Esophagus squamous epithelium (tissue), 5 donors: ENCODE measurements around the gene SH3PXD2A. TPM values are rescaled to one million over a fixed set of nuclear protein-coding genes. Genes with fewer than 3 reads are reported as not detected.
"Not testable (repeated sequence)": the region's sequence is repeated elsewhere in the genome, so short reads cannot be mapped to it uniquely, and the experiment has no call there.

Source experiments
- DNase-seq: peaks from one replicate; lab custom pipeline; 2025; lab: John Stamatoyannopoulos, UW
- H3K27ac ChIP-seq, 4 donors: fragments of 200-600 bp; sonication (generic); one replicate each; pipeline ENCODE4 v1.5.1; 2016 to 2019; ENCODE audit warnings: mild to moderate bottlenecking in 1 of 4
- H3K27me3 ChIP-seq, 4 donors: fragments of 200-600 bp; sonication (generic); 1 replicate in 3 of 4; 2 replicates in 1 of 4; pipeline versions ENCODE4 v1.5.1 to v1.6.0; 2017 to 2021; ENCODE audit warnings: antibody characterized with exemption in 1 of 4
- H3K36me3 ChIP-seq, 3 donors: fragments of 200-600 bp; sonication (generic); one replicate each; pipeline ENCODE4 v1.5.1; 2016 to 2019
- H3K4me1 ChIP-seq, 3 donors: fragments of 200-600 bp; sonication (generic); one replicate each; pipeline ENCODE4 v1.5.1; 2017 to 2019
- H3K4me3 ChIP-seq, 4 donors: fragments of 200-600 bp; sonication (generic); 1 replicate in 3 of 4; 2 replicates in 1 of 4; pipeline ENCODE4 v1.5.1; 2016 to 2019; ENCODE audit warnings: mild to moderate bottlenecking in 2 of 4, moderate library complexity in 1 of 4
- H3K9me3 ChIP-seq, 3 donors: fragments of 200-600 bp; sonication (generic); one replicate each; pipeline ENCODE4 v1.5.1; 2016 to 2019
- POLR2A ChIP-seq, 4 donors: fragments of 450-650 bp; IDR thresholded peaks; one replicate each; pipeline ENCODE4 v1.6.1; 2017; ENCODE audit warnings: antibody characterized with exemption in 4 of 4, mild to moderate bottlenecking in 4 of 4, moderate library complexity in 3 of 4
- WGBS, 2 donors: methylation state at CpG; one replicate each; pipeline ENCODE4 v1.1.5; 2018; 5-methylcytosine and 5-hydroxymethylcytosine counted together
- intact Hi-C: fragments of 100-400 bp; cut with DNase I; formaldehyde crosslinking; loops from one replicate; pipeline ENCODE4 v1.15.0; 2022
- total RNA-seq, 4 donors: library from RNA; depleted of rRNA; stranded (reverse); fragments of >200 nt; gene quantifications; one replicate each; pipeline ENCODE4 v1.1.0, GENCODE V29; 2016
- TF ChIP-seq, protein P1 (sequence below), 6 experiments: fragments of 450-650 bp in 4 of 6; fragments of 200-600 bp in 2 of 6; sonication (generic) in 2 of 6; IDR thresholded peaks; one replicate each; pipeline ENCODE4 v1.5.1; 2016 to 2019; ENCODE audit warnings: antibody characterized with exemption in 6 of 6, mild to moderate bottlenecking in 4 of 6, moderate library complexity in 4 of 6
- donor health status: DM: yes; HTN: yes; CAD: no.

Gene SH3PXD2A
- total RNA-seq, 4 donors from 2014 or later, result 25.1 to 57.8 (median 42.7) TPM

DNA sequence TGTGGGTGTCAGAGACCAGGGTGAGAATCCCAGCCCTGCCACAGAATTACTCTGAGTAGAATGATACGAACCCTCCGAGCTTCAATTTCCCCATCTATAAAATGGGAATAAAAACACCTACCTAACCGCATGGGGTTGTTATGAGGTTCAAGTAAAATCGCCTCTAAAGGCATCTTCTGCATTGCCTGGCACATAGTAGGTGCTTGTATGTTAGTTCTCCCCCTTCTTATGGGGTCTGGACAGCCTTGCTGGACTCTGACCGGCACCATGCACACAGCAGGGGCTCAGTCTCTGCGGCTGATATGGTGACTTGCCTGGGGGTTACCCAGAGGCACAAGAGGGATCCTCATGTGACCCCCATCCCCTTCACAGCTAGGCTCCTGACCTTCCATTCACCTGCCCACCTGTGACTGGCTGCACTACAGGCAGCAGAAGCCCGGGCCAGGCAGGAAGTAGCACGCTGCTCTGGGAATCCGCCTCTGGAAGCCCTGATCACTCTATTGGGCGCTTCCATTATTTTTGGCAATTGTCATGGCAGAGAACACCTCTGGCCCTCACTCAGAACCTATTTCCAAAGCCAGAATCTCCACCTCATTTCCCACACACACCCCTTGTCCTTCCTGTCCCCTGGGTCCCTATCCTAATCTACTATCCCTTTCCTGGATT is 6.0 kb downstream of the SH3PXD2A start:
- 73 to 76% methylated on average over 8 of the region's 10 CpGs for WGBS, 2 donors
- Histone ChIP-seq H3K27ac (peak overlapping the region; percentile 61 to 91 (median 72)), H3K36me3 (no peaks in the 10 kb centered on the region), H3K4me1 (peaks cover 31 to 91% (median 62%) of the 10 kb centered on the region in 3 donors), H3K27me3 (no peaks in the 10 kb centered on the region), H3K9me3 (no peaks in the 10 kb centered on the region), H3K4me3 (peak overlapping the region in 1 of 4 donors; percentile 3)
- no peak for DNase-seq
- TF ChIP-seq POLR2A (IDR thresholded peaks at IDR 0.05), result no peak
- intact Hi-C loops, result no loop called here

DNA sequence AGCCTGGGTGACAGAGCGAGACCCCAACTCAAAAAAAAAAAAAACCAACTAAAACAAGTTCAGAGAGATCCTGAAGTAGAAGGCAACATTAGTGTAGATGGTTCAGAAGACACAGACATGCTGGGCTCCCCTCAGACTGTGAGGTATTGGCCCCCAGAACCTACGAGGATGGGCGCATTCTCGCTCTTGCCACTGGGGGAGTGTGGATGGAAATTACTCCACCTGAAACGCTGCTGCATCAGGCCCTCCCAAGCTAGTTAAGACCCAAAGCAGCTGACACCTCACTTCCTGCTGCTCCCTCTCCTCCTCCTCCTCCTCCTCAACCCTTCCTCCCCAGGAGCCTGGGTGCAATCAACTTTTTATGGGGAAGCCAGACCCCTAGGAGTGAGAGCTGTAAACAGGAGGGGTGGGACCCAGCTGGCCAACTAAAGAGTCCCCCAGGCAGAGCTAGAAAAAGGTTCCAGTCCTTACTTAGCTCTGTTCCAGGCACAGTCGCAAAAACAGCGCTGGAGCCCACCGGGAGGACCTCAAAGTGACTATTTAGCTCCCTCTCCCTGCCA is 7.4 kb downstream of the SH3PXD2A start:
- Histone ChIP-seq H3K4me1 (peaks cover 20 to 91% (median 64%) of the 10 kb centered on the region in 3 donors), H3K4me3 (no peak overlapping the region), H3K36me3 (no peaks in the 10 kb centered on the region), H3K27ac (peak overlapping the region in 2 of 4 donors; percentile 7 to 43), H3K9me3 (no peaks in the 10 kb centered on the region), H3K27me3 (no peaks in the 10 kb centered on the region)
- intact Hi-C loops, result no loop called here
- DNase-seq, result no peak
- 64 to 73% methylated on average over 8 of the region's 8 CpGs for WGBS, 2 donors
- TF ChIP-seq, protein P1, sequence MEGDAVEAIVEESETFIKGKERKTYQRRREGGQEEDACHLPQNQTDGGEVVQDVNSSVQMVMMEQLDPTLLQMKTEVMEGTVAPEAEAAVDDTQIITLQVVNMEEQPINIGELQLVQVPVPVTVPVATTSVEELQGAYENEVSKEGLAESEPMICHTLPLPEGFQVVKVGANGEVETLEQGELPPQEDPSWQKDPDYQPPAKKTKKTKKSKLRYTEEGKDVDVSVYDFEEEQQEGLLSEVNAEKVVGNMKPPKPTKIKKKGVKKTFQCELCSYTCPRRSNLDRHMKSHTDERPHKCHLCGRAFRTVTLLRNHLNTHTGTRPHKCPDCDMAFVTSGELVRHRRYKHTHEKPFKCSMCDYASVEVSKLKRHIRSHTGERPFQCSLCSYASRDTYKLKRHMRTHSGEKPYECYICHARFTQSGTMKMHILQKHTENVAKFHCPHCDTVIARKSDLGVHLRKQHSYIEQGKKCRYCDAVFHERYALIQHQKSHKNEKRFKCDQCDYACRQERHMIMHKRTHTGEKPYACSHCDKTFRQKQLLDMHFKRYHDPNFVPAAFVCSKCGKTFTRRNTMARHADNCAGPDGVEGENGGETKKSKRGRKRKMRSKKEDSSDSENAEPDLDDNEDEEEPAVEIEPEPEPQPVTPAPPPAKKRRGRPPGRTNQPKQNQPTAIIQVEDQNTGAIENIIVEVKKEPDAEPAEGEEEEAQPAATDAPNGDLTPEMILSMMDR (IDR thresholded peaks at IDR 0.05), result peak in 3 of 6 experiments; percentile 10 to 42 (median 21)
- TF ChIP-seq POLR2A (IDR thresholded peaks at IDR 0.05), result no peak

DNA sequence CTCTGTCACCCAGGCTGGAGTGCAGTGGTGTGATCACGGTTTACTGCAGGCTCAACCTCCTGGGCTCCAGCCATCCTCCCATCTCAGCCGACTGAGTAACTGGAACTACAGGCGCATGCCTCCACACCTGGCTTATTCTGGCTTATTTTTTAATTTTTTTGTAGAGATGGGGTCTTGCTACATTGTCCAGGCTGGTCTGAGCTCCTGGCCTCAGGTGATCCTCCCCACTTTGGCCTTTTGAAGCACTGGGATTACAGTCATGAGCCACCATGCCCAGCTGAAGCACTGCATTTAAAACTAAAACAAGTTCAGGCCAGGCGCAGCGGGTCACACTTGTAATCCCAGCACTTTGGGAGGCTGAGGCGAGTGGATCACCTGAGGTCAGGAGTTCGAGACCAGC is 8.0 kb downstream of the SH3PXD2A start:
- no peak overlapping the region for H3K27ac ChIP-seq
- 78 to 92% methylated on average over 4 to 7 of the region's 7 CpGs for WGBS, 2 donors
- peaks cover 18 to 89% (median 58%) of the 10 kb centered on the region in 3 donors for H3K4me1 ChIP-seq
- H3K4me3 ChIP-seq, result no peak overlapping the region
- no peaks in the 10 kb centered on the region for H3K27me3 ChIP-seq
- intact Hi-C loops, result no loop called here
- no peaks in the 10 kb centered on the region for H3K9me3 ChIP-seq
- no peak for DNase-seq
- H3K36me3 ChIP-seq, result no peaks in the 10 kb centered on the region
- no peak for TF ChIP-seq POLR2A (IDR thresholded peaks at IDR 0.05)
- TF ChIP-seq, protein P1 (IDR thresholded peaks at IDR 0.05), result no peak

DNA sequence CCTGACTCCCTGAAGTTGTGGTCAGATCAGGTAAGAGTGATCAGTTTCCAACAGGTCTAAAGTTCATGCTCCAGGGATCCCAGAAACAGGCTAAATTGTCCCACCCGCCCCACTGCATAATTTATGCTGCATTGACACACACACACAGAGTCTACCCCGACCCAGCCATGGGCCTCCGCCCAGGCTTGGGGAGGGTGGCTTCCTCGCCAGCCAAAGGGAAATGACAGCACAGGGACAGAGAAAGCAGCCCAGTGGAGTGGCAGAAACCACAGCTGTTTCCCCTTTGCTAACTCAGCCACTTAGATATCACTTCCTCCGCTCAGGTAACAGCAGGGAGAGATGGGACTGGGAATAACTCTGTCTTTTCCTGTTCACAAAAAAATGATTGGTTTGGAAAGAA is 9.4 kb downstream of the SH3PXD2A start:
- Histone ChIP-seq H3K27me3 (no peaks in the 10 kb centered on the region), H3K4me3 (no peak overlapping the region), H3K9me3 (no peaks in the 10 kb centered on the region), H3K27ac (peak overlapping the region in 3 of 4 donors; percentile 12 to 31 (median 26)), H3K4me1 (peaks cover 12 to 84% (median 46%) of the 10 kb centered on the region in 3 donors), H3K36me3 (no peaks in the 10 kb centered on the region)
- WGBS, 2 donors, result 37 to 72% methylated on average over 5 of the region's 5 CpGs
- no peak for TF ChIP-seq POLR2A (IDR thresholded peaks at IDR 0.05)
- TF ChIP-seq, protein P1 (IDR thresholded peaks at IDR 0.05), result no peak
- DNase-seq, result no peak
- intact Hi-C loops, result no loop called here

DNA sequence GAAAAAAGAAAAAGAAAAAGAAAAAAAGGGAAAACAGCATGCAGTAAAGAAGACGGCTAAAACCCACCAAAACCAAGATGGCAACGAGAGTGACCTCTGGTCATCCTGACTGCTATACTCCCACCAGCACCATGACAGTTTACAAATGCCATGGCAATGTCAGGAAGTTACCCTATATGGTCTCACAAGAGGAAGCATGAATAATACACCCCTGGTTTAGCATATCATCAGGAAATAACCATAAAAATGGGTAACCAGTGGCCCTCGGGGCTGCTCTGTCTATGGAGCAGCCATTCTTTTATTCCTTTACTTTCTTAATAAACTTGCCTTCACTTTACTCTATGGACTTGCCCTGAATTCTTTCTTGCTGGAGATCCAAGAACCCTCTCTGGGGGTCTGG is 10.0 kb downstream of the SH3PXD2A start:
- H3K4me3 ChIP-seq, H3K36me3 ChIP-seq, H3K27me3 ChIP-seq, intact Hi-C loops, DNase-seq, H3K9me3 ChIP-seq: not testable (repeated sequence)
- Histone ChIP-seq H3K4me1 (peaks cover 6 to 84% (median 46%) of the 10 kb centered on the region in 3 donors), H3K27ac (peak overlapping the region in 2 of 4 donors; percentile 26 to 31)
- 79 to 82% methylated on average over 3 of the region's 3 CpGs for WGBS, 2 donors

DNA sequence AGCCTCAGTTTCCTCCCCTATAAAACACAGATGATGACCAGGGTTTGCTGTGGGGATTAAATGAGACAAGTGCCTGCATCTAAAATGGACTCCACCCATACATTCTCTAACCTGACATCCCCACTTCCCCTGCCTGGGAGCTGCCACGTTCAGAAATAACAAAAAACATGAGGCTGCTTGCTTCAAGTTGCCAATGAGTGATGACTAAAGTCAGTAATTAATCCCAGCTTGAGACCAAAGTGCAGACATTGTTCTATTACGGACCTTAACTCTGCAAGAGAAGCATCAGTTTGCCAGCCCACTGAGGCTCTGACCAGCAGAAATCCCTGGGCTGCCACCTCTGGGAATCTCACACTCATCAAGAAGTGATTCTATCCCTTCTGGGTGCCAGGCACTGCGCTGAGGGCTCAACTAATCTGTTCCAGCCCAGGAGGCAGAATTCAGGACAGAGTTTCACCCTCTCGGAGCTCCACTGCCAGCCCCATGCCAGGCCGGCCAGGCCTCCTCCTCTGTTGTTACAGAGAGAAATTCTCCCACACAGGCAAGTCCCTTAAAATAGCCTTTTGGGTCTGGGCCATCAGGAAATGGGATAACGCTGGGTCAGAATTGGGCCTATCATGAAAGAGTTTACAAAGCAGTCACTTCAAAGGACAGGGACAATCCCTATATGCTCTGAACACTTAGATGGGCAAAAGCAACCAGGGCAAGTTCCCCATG is 11.4 kb downstream of the SH3PXD2A start:
- no peaks in the 10 kb centered on the region for H3K9me3 ChIP-seq
- DNase-seq, result no peak
- intact Hi-C loops, result no loop called here

More for the DNA sequence above, 11.4 kb downstream of the SH3PXD2A start:
- TF ChIP-seq POLR2A (IDR thresholded peaks at IDR 0.05), result no peak
- TF ChIP-seq, protein P1 (IDR thresholded peaks at IDR 0.05), result no peak
- Histone ChIP-seq H3K4me3 (no peak overlapping the region), H3K4me1 (peaks cover 13 to 84% (median 45%) of the 10 kb centered on the region in 3 donors), H3K27ac (peak overlapping the region; percentile 9 to 71 (median 58)), H3K36me3 (no peaks in the 10 kb centered on the region), H3K27me3 (no peaks in the 10 kb centered on the region)
- 21 to 24% methylated on average over 5 of the region's 6 CpGs for WGBS, 2 donors
